HepG2 (cell line): ENCODE measurements around the gene DDX10. TPM values are rescaled to one million over a fixed set of nuclear protein-coding genes. Genes with fewer than 3 reads are reported as not detected.

Source experiments
- ATAC-seq: fragments of 200-7000 bp; cut with Tn5 transposase; 3 replicates; pipeline ENCODE4 v1.9.1; 2020; ENCODE audit warnings: mild to moderate bottlenecking, moderate library complexity
- BruUV-seq: library from RNA; stranded (reverse); fragments of 400-500 nt; replicated peaks from 2 replicates; lab custom pipeline; 2021; lab: Mats Ljungman, UMichigan
- CTCF ChIA-PET: fragments of 300-600 bp; formaldehyde crosslinking; extraction: SDS; loops from one replicate; lab custom pipeline; 2021; ENCODE audit warnings: low total read pairs, inconsistent platforms, low intra/inter-chr PET ratio; lab: Yijun Ruan, JAX
- POLR2A ChIA-PET: fragments of 350-600 bp; sonication (Branson Sonifier 250); formaldehyde crosslinking; loops from one replicate; lab custom pipeline; 2020; ENCODE audit warnings: antibody characterized with exemption, inconsistent platforms; lab: Yijun Ruan, JAX
- DNase-seq: peaks from one replicate; pipeline ENCODE4 v3.0.0-alpha.2; 2015; ENCODE audit warnings: low spot score
- FAIRE-seq: peaks from 3 replicates; lab custom pipeline; 2011; peaks lifted over from hg19 to GRCh38; lab: Jason Lieb, UNC
- H2AFZ ChIP-seq: one replicate; pipeline ENCODE4 v1.6.1; 2011; ENCODE audit warnings: low read length, inconsistent platforms
- H3K27ac ChIP-seq: fragments of 300-600 bp; 3 replicates; pipeline ENCODE4 v1.8.0; 2011; ENCODE audit warnings: mixed run types, mild to moderate bottlenecking, mixed read lengths, low read length, inconsistent platforms; ENCODE audit not compliant: insufficient read depth; ENCODE audit errors: extremely low read length
- H3K27me3 ChIP-seq, 2 experiments: fragments of 200-600 bp in 1 of 2; 2 replicates in 1 of 2; 3 replicates in 1 of 2; pipeline versions ENCODE4 v1.6.0 to v1.8.0; 2011; ENCODE audit warnings: low read length in 2 of 2, mild to moderate bottlenecking in 2 of 2, moderate library complexity in 2 of 2, inconsistent platforms in 1 of 2; ENCODE audit not compliant: insufficient read depth in 2 of 2, control insufficient read depth in 1 of 2
- H3K36me3 ChIP-seq, 2 experiments: fragments of 200-600 bp in 1 of 2; replicated peaks in 1 of 2; 2 replicates in 1 of 2; 3 replicates in 1 of 2; pipeline versions ENCODE4 v1.5.1 to v1.8.0; 2011; ENCODE audit warnings: low read length in 2 of 2, inconsistent platforms in 1 of 2; ENCODE audit not compliant: insufficient read depth in 2 of 2, control insufficient read depth in 1 of 2
- H3K4me1 ChIP-seq: 2 replicates; pipeline ENCODE4 v1.5.1; 2012; ENCODE audit warnings: low read length, inconsistent platforms; ENCODE audit not compliant: insufficient read depth
- H3K4me2 ChIP-seq: 2 replicates; pipeline ENCODE4 v1.6.0; 2011; ENCODE audit warnings: low read depth, low read length, inconsistent platforms
- H3K4me3 ChIP-seq, 3 experiments: fragments of 200-600 bp in 1 of 3; sonication (generic), shearing (Covaris generic) in 1 of 3; replicated peaks in 1 of 3; 2 replicates each; pipeline ENCODE4 v1.5.1; 2011 to 2016; ENCODE audit warnings: low read length in 3 of 3, inconsistent platforms in 2 of 3, low read depth in 2 of 3, mild to moderate bottlenecking in 2 of 3, control low read depth in 1 of 3, mixed read lengths in 1 of 3; ENCODE audit not compliant: insufficient read depth in 1 of 3
- H3K79me2 ChIP-seq: one replicate; pipeline ENCODE4 v1.6.1; 2011; ENCODE audit warnings: low read length, inconsistent platforms; ENCODE audit not compliant: insufficient read depth
- H3K9ac ChIP-seq: 2 replicates; pipeline ENCODE4 v1.6.0; 2011; ENCODE audit warnings: mild to moderate bottlenecking, low read depth, low read length, inconsistent platforms; ENCODE audit not compliant: insufficient read depth
- H3K9me3 ChIP-seq: 2 replicates; pipeline ENCODE4 v1.5.1; 2012; ENCODE audit warnings: mild to moderate bottlenecking, low read length
- H4K20me1 ChIP-seq: 2 replicates; pipeline ENCODE4 v1.6.0; 2011; ENCODE audit warnings: inconsistent platforms, mild to moderate bottlenecking, low read length, moderate library complexity; ENCODE audit not compliant: insufficient read depth
- ATF1 ChIP-seq: IDR thresholded peaks from 2 replicates; pipeline ENCODE4 v1.6.1; 2016; ENCODE audit warnings: mild to moderate bottlenecking, control low read depth
- BRF2 ChIP-seq: sonication (generic); formaldehyde crosslinking; IDR thresholded peaks from 2 replicates; pipeline ENCODE4 v1.8.1; 2022; ENCODE audit warnings: mild to moderate bottlenecking, missing genetic modification reagents
- CENPX ChIP-seq: sonication (generic); formaldehyde crosslinking; IDR thresholded peaks from 2 replicates; pipeline ENCODE4 v1.9.0; 2021; ENCODE audit warnings: mild to moderate bottlenecking, missing genetic modification reagents, moderate library complexity
- HIC2 ChIP-seq: sonication (generic); formaldehyde crosslinking; IDR thresholded peaks from 2 replicates; pipeline ENCODE4 v1.9.0; 2022; ENCODE audit warnings: low read depth, missing genetic modification reagents
- LCORL ChIP-seq, 2 experiments: fragments of 450-650 bp in 1 of 2; sonication (generic) in 1 of 2; formaldehyde crosslinking in 1 of 2; IDR thresholded peaks; 2 replicates each; pipeline versions ENCODE4 v1.5.0 to v1.6.1; 2017 to 2020; ENCODE audit warnings: antibody characterized with exemption in 1 of 2, missing genetic modification reagents in 1 of 2
- MAZ ChIP-seq, 2 experiments: sonication (generic) in 1 of 2; formaldehyde crosslinking in 1 of 2; IDR thresholded peaks; 2 replicates each; pipeline versions ENCODE4 v1.5.0 to v1.6.1; 2012 to 2020; ENCODE audit warnings: low read depth in 2 of 2, mild to moderate bottlenecking in 2 of 2, borderline replicate concordance in 1 of 2, improper control_type of control experiment in 1 of 2, low read length in 1 of 2, missing genetic modification reagents in 1 of 2, moderate library complexity in 1 of 2
- PAX8 ChIP-seq: sonication (generic); formaldehyde crosslinking; IDR thresholded peaks from 2 replicates; pipeline ENCODE4 v1.8.0; 2022; ENCODE audit warnings: mild to moderate bottlenecking, missing genetic modification reagents, borderline replicate concordance
- PBX3 ChIP-seq: sonication (generic); formaldehyde crosslinking; IDR thresholded peaks from 2 replicates; pipeline ENCODE4 v1.8.1; 2023; ENCODE audit warnings: missing genetic modification reagents, inconsistent platforms, borderline replicate concordance
- SALL1 ChIP-seq: sonication (generic); formaldehyde crosslinking; IDR thresholded peaks from 2 replicates; pipeline ENCODE4 v1.8.0; 2022; ENCODE audit warnings: mild to moderate bottlenecking, missing genetic modification reagents
- ZC3H4 ChIP-seq: sonication (generic); formaldehyde crosslinking; IDR thresholded peaks from 2 replicates; pipeline ENCODE4 v1.4.0; 2020; ENCODE audit warnings: missing genetic modification reagents, borderline replicate concordance
- ZNF101 ChIP-seq: sonication (generic); formaldehyde crosslinking; IDR thresholded peaks from 2 replicates; pipeline ENCODE4 v1.4.0; 2020; ENCODE audit warnings: mild to moderate bottlenecking, low read depth, missing genetic modification reagents, borderline replicate concordance
- ZNF775 ChIP-seq: sonication (generic); formaldehyde crosslinking; IDR thresholded peaks from 2 replicates; pipeline ENCODE4 v1.4.0; 2020; ENCODE audit warnings: missing genetic modification reagents, mild to moderate bottlenecking, moderate library complexity, borderline replicate concordance
- WGBS: methylation state at CpG from one replicate; pipeline ENCODE4 v1.1.6; 2017; ENCODE audit warnings: low lambda C conversion rate; 5-methylcytosine and 5-hydroxymethylcytosine counted together
- in situ Hi-C: cut with HindIII; loops from 2 replicates; pipeline ENCODE4 v1.10.0; 2017; ENCODE audit warnings: low pct_unique_long_range_greater_than_20kb; ENCODE audit not compliant: extremely low pct_ligation_motif_present
- intact Hi-C: fragments of 100-400 bp; cut with micrococcal nuclease; formaldehyde crosslinking; loops from one replicate; pipeline ENCODE4 v1.10.0; 2022; ENCODE audit not compliant: unreplicated experiment
- polyA plus RNA-seq, 8 experiments: library from polyadenylated mRNA; depleted of rRNA in 3 of 8; stranded (reverse) in 7 of 8; unstranded in 1 of 8; fragments of >200 nt; fragmentation: Illumina TruSeq in 4 of 8; extraction: Trizol in 4 of 8; gene quantifications; 2 replicates each; pipeline versions ENCODE4 v1.2.1 to v1.2.3, GENCODE V29; 2011 to 2016; ENCODE audit warnings: low read depth in 4 of 8, missing spikeins in 1 of 8, mixed read lengths in 1 of 8; ENCODE audit not compliant: insufficient read depth in 1 of 8
- total RNA-seq, 5 experiments: library from RNA; depleted of rRNA; stranded (reverse); fragments of >200 nt; fragmentation: Illumina TruSeq; extraction: Trizol; gene quantifications; 2 replicates each; pipeline ENCODE4 v1.2.3, GENCODE V29; 2016; ENCODE audit warnings: low read depth in 1 of 5

Gene DDX10
- total and polyA plus RNA-seq, 2 of the 13 experiments (the other 11 are each of a cell fraction or from before 2014, with no cell fraction given): 17.0 to 32.0 TPM

- H3K4me2 ChIP-seq: no peak overlapping the region
- no peak overlapping the region for H3K27ac ChIP-seq
- intact Hi-C loops (no loop called here), in situ Hi-C loops (no loop called here)
- H3K27me3 ChIP-seq: no peaks in the 10 kb centered on the region
- ChIA-PET POLR2A (no interaction called here), CTCF (no interaction called here)
- TF ChIP-seq ZC3H4 (CRISPR knock-in tag) (no peak), LCORL (IDR thresholded peaks at IDR 0.05) (no peak), LCORL (CRISPR knock-in tag; IDR thresholded peaks at IDR 0.05) (no peak), ATF1 (CRISPR knock-in tag) (no peak), HIC2 (CRISPR knock-in tag) (no peak), MAZ (IDR thresholded peaks at IDR 0.05; ENCODE audit: borderline replicate concordance, low read depth, low read length) (no peak), MAZ (CRISPR knock-in tag; IDR thresholded peaks at IDR 0.05; ENCODE audit: low read depth) (no peak)
- no peaks in the 10 kb centered on the region for H4K20me1 ChIP-seq
- no peaks in the 10 kb centered on the region for H3K9me3 ChIP-seq
- H3K79me2 ChIP-seq: peaks cover 75% of the 10 kb centered on the region
- no peak for ATAC-seq
- BruUV-seq: no TSS peak
- 97% methylated on average over 2 of the region's 2 CpGs for WGBS
- no peak overlapping the region for H3K9ac ChIP-seq
- no peak for DNase-seq
- H3K36me3 ChIP-seq: peaks cover 2 to 5% of the 10 kb centered on the region in 2 experiments; a peak in 2 of 5 replicates
- H2AFZ ChIP-seq: no peak overlapping the region
- no peak for FAIRE-seq
- H3K4me1 ChIP-seq: peaks cover 49% of the 10 kb centered on the region
- no peak overlapping the region for H3K4me3 ChIP-seq
These were observed 4.4 kb downstream of the DDX10 start for GRCh38 chr11:108669286-108669685.

- FAIRE-seq (no peak), DNase-seq (no peak), ATAC-seq (no peak)
- no peaks in the 10 kb centered on the region for H4K20me1 ChIP-seq
- in situ Hi-C loops (no loop called here), intact Hi-C loops (no loop called here)
- no peaks in the 10 kb centered on the region for H3K9me3 ChIP-seq
- no peak overlapping the region for H3K4me3 ChIP-seq
- no peak overlapping the region for H3K27ac ChIP-seq
- no peak overlapping the region for H3K4me2 ChIP-seq
- no peaks in the 10 kb centered on the region for H3K27me3 ChIP-seq
- ChIA-PET POLR2A (no interaction called here), CTCF (no interaction called here)
- 98% methylated on average over 7 of the region's 7 CpGs for WGBS
- H2AFZ ChIP-seq: no peak overlapping the region
- H3K9ac ChIP-seq: no peak overlapping the region
- H3K36me3 ChIP-seq: peaks cover 2 to 6% of the 10 kb centered on the region in 2 experiments; a peak in 2 of 5 replicates
- BruUV-seq: no TSS peak
- TF ChIP-seq CENPX: no peak
- no peak for TF ChIP-seq ZNF775 (CRISPR knock-in tag)
- TF ChIP-seq BRF2 (CRISPR knock-in tag): no peak
- TF ChIP-seq SALL1 (CRISPR knock-in tag): no peak
- TF ChIP-seq PAX8 (CRISPR knock-in tag): no peak
- no peak for TF ChIP-seq ZNF101 (CRISPR knock-in tag)
- no peak for TF ChIP-seq PBX3 (CRISPR knock-in tag)
- peaks cover 47% of the 10 kb centered on the region for H3K4me1 ChIP-seq
- peaks cover 75% of the 10 kb centered on the region for H3K79me2 ChIP-seq
These were observed 4.8 kb downstream of the DDX10 start for GRCh38 chr11:108669711-108670110.
